ENCODE measurements around the gene INSC.

GRCh38 chr11:15196704-15197103 is 82.0 kb downstream of the INSC start:
- no peak for TF ChIP-seq POLR2A (IDR thresholded peaks at IDR 0.05; ENCODE audit: insufficient read depth in 1 of 2, low read depth in 2 of 2, low read length in 2 of 2)
- no peak for TF ChIP-seq ZNF652 (CRISPR knock-in tag; IDR thresholded peaks at IDR 0.05; ENCODE audit: borderline replicate concordance, low read depth)
- TF ChIP-seq FOXK1 (CRISPR knock-in tag; IDR thresholded peaks at IDR 0.05; ENCODE audit: borderline replicate concordance, low read depth), result no peak
- no peak for TF ChIP-seq ZBTB38 (CRISPR knock-in tag; IDR thresholded peaks at IDR 0.05)
- no peak for TF ChIP-seq ZZZ3 (CRISPR knock-in tag; IDR thresholded peaks at IDR 0.05; ENCODE audit: borderline replicate concordance)
- no peak for TF ChIP-seq ZNF383 (CRISPR knock-in tag; IDR thresholded peaks at IDR 0.05; ENCODE audit: borderline replicate concordance)
- no peak for TF ChIP-seq MAX (IDR thresholded peaks at IDR 0.05)

Data from HepG2 (cell line).